Uterus (tissue), 4 donors: ENCODE data around the gene ANO8. TPM values are rescaled to one million over a fixed set of nuclear protein-coding genes. Genes with fewer than 3 reads are reported as not detected.
"Not testable (repeated sequence)": the region's sequence is repeated elsewhere in the genome, so short reads cannot be mapped to it uniquely, and the experiment has no call there.

ENCODE experiments used
- DNase-seq, 2 donors: peaks; one replicate each; pipeline ENCODE4 v3.0.0-alpha.2; 2019 to 2020
- H3K27ac ChIP-seq, 2 donors: fragments of 200-600 bp; sonication (generic); 1 replicate in 1 of 2; 2 replicates in 1 of 2; pipeline ENCODE4 v1.5.1; 2016 to 2018
- H3K27me3 ChIP-seq, 2 donors: fragments of 200-600 bp; sonication (generic); one replicate each; pipeline ENCODE4 v1.5.1; 2018 to 2019; ENCODE audit warnings: control low read depth in 1 of 2
- H3K36me3 ChIP-seq, 2 donors: fragments of 200-600 bp; sonication (generic); one replicate each; pipeline ENCODE4 v1.5.1; 2019; ENCODE audit warnings: control low read depth in 1 of 2
- H3K4me1 ChIP-seq, 2 donors: fragments of 200-600 bp; sonication (generic); one replicate each; pipeline ENCODE4 v1.5.1; 2018 to 2019; ENCODE audit warnings: control low read depth in 1 of 2
- H3K4me3 ChIP-seq, 2 donors: fragments of 200-600 bp; sonication (generic); 1 replicate in 1 of 2; 2 replicates in 1 of 2; pipeline ENCODE4 v1.5.1; 2018 to 2019; ENCODE audit warnings: mild to moderate bottlenecking in 1 of 2
- H3K9me3 ChIP-seq, 2 donors: fragments of 200-600 bp; sonication (generic); one replicate each; pipeline ENCODE4 v1.5.1; 2019; ENCODE audit warnings: control low read depth in 1 of 2
- POLR2A ChIP-seq, 2 donors: fragments of 450-650 bp; IDR thresholded peaks; one replicate each; pipeline ENCODE4 v1.6.1; 2016; ENCODE audit warnings: antibody characterized with exemption in 2 of 2, mild to moderate bottlenecking in 1 of 2, moderate library complexity in 1 of 2
- intact Hi-C: fragments of 100-400 bp; cut with DNase I; formaldehyde crosslinking; loops from one replicate; pipeline ENCODE4 v1.15.1; 2023; ENCODE audit warnings: low total_unique reads
- total RNA-seq, 4 donors: library from RNA; depleted of rRNA in 3 of 4; stranded (reverse); fragments of >200 nt in 3 of 4; gene quantifications; one replicate each; pipeline versions ENCODE4 v1.1.0 to v1.2.4, GENCODE V29; 2014 to 2023
- TF ChIP-seq, protein P1 (sequence below), 4 experiments: fragments of 200-600 bp in 2 of 4; fragments of 450-650 bp in 2 of 4; sonication (generic) in 2 of 4; IDR thresholded peaks; one replicate each; pipeline ENCODE4 v1.5.1; 2016 to 2019; ENCODE audit warnings: antibody characterized with exemption in 4 of 4, mild to moderate bottlenecking in 2 of 4, moderate library complexity in 1 of 4
- donor health status: DM: yes; HTN: yes; CAD: no.

ANO8 gene
- total RNA-seq, 4 donors from 2014 or later = 0.51 to 12.6 (median 7.6) TPM

DNA sequence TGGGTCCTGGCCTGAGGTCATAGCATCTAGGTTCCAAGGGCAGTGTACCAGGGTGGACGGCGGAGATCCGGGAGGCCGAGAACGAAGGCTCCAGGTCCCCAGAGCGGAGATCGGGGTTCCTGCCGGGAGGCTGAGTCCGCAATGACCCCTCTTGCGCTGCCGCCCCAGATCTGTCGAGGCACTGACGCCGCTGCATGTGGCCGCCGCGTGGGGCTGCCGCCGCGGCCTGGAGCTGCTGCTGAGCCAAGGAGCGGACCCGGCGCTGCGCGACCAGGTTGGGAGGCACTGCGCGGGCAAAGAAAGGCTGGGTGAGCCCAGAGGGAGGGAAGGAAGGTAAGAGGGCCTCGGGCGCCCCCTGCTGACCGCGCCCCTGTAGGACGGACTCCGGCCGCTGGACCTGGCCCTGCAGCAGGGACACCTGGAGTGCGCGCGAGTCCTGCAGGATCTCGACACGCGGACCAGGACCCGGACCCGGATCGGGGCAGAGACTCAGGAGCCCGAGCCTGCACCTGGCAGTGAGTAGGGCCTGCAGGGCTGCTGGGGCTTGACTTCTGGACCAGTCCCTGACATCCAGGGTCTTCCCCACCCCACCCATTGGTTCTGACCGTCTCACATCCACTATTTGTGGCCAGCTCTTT, 52.0 kb downstream of the ANO8 start:
- H3K27me3 ChIP-seq = peaks cover 5 to 12% of the 10 kb centered on the region in 2 donors
- TF ChIP-seq, protein P1, sequence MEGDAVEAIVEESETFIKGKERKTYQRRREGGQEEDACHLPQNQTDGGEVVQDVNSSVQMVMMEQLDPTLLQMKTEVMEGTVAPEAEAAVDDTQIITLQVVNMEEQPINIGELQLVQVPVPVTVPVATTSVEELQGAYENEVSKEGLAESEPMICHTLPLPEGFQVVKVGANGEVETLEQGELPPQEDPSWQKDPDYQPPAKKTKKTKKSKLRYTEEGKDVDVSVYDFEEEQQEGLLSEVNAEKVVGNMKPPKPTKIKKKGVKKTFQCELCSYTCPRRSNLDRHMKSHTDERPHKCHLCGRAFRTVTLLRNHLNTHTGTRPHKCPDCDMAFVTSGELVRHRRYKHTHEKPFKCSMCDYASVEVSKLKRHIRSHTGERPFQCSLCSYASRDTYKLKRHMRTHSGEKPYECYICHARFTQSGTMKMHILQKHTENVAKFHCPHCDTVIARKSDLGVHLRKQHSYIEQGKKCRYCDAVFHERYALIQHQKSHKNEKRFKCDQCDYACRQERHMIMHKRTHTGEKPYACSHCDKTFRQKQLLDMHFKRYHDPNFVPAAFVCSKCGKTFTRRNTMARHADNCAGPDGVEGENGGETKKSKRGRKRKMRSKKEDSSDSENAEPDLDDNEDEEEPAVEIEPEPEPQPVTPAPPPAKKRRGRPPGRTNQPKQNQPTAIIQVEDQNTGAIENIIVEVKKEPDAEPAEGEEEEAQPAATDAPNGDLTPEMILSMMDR (IDR thresholded peaks at IDR 0.05) = peak; percentile 86 to 95 (median 87)
- TF ChIP-seq POLR2A (IDR thresholded peaks at IDR 0.05) = no peak
- peaks cover 0 to 13% of the 10 kb centered on the region in 2 donors for H3K4me1 ChIP-seq
- no peak overlapping the region for H3K4me3 ChIP-seq
- peak; percentile 73 to 76 for DNase-seq
- no peak overlapping the region for H3K27ac ChIP-seq
- intact Hi-C loops = no loop called here
- no peaks in the 10 kb centered on the region for H3K9me3 ChIP-seq
- no peaks in the 10 kb centered on the region for H3K36me3 ChIP-seq

DNA sequence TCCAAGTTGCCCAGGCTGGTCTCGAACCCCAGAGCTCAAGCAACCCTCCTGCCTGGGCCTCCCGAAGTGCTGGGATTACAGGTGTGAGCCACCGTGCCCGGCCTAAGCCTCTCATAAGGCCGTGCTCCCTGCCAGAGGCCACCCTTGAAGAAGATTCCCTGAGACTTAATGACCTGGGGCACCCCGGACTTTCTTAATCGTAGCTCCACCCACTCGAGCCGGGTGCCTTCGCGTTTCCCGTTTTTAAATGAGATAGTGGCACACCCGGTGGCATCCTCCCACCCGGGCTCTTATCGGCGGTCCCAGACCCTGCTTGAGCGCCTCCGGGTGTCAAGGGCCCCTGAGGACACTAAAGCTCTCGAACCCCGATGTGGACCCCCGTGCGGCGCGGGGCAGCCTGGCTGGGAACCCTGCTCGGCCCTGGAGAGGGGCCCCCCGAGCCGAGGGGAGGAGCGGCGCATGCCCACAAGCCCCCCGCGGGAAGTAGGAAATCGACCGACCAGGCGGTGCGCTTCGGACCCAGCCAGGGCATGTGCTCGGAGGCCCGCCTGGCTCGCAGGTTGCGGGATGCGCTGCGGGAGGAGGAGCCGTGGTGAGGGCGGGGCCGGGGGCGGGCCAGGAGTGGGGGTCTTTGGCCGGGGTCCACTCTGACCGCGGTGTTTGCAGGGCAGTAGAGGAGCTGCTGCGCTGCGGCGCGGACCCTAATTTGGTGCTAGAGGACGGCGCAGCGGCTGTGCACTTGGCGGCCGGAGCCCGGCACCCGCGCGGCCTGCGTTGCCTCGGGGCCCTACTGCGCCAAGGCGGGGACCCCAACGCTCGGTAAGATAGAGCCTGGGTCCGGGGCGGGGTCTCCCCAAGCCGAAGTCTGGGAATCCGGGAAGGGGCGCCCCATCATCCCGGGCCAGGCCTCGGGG, 53.0 kb downstream of the ANO8 start, which contains the start of gene ANKLE1:
ANKLE1 (plus strand) TSS at position 511 of the 914 bp plus-strand sequence; CDS start at position 531, 20 bp downstream.
- no peaks in the 10 kb centered on the region for H3K9me3 ChIP-seq
- no peaks in the 10 kb centered on the region for H3K36me3 ChIP-seq
- peaks cover 0 to 13% of the 10 kb centered on the region in 2 donors for H3K4me1 ChIP-seq
- H3K4me3 ChIP-seq = no peak within 1 kb of the TSS
- H3K27ac ChIP-seq = no peak within 1 kb of the TSS
- peaks cover 5 to 12% of the 10 kb centered on the region in 2 donors for H3K27me3 ChIP-seq
- DNase-seq = no peak
- intact Hi-C loops = no loop called here
- TF ChIP-seq POLR2A (IDR thresholded peaks at IDR 0.05) = no peak
- TF ChIP-seq, protein P1 (IDR thresholded peaks at IDR 0.05) = no peak

- DNase-seq = no peak
- Histone ChIP-seq H3K27ac (no peak overlapping the region), H3K36me3 (no peaks in the 10 kb centered on the region), H3K4me3 (no peak overlapping the region), H3K9me3 (no peaks in the 10 kb centered on the region), H3K27me3 (peaks cover 5 to 12% of the 10 kb centered on the region in 2 donors), H3K4me1 (peaks cover 0 to 13% of the 10 kb centered on the region in 2 donors)
- TF ChIP-seq POLR2A (IDR thresholded peaks at IDR 0.05) = no peak
- intact Hi-C loops = loop anchor here (10.0 kb wide), 1 partner anchor 205 kb away; the partner anchor contains the start of genes HAUS8 and MYO9B
Observed at GRCh38 chr19:17279436-17279835, 55.2 kb downstream of the ANO8 start.

DNA sequence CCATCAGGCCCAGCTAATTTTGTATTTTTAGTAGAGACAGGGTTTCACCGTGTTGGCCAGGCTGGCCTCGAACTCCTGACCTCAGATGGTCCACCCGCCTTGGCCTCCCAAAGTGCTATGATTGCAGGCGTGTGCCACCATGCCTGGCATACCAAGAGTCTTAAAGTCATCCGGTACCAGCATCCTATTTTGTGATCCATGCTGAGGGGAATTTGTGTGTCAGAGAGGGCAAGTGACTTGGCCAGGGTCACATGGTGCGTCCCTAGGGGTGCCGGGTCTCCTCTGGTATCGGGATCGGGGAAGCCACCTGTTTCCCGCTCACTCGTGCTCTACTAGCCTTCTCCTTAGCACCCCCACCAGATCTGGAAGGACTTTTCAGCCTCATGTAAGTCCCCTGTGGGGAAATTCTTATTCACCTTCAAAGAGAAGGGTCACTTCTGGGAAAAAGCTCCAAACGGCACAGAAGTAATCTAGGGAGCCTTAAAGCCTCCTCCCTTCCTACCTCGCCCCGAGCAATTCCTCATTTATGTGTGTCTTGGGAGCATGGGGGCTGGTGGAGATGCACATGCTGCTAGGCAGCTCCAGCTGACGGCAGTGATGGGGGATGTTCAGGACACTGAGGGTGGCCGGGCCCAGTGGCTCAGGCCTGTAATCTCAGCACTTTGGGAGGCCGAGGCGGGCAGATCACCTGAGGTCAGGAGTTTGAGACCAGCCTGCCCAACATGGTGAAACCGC, 59.0 kb downstream of the ANO8 start:
- TF ChIP-seq, protein P1 (IDR thresholded peaks at IDR 0.05) = no peak
- no peak for TF ChIP-seq POLR2A (IDR thresholded peaks at IDR 0.05)
- intact Hi-C loops = loop anchor here (10.0 kb wide), 1 partner anchor 201 kb away; the partner anchor contains the start of genes HAUS8 and MYO9B
- H3K4me3 ChIP-seq = no peak overlapping the region
- H3K36me3 ChIP-seq = no peaks in the 10 kb centered on the region
- H3K9me3 ChIP-seq = no peaks in the 10 kb centered on the region
- no peak overlapping the region for H3K27ac ChIP-seq
- DNase-seq = no peak
- no peaks in the 10 kb centered on the region for H3K4me1 ChIP-seq
- no peaks in the 10 kb centered on the region for H3K27me3 ChIP-seq

DNA sequence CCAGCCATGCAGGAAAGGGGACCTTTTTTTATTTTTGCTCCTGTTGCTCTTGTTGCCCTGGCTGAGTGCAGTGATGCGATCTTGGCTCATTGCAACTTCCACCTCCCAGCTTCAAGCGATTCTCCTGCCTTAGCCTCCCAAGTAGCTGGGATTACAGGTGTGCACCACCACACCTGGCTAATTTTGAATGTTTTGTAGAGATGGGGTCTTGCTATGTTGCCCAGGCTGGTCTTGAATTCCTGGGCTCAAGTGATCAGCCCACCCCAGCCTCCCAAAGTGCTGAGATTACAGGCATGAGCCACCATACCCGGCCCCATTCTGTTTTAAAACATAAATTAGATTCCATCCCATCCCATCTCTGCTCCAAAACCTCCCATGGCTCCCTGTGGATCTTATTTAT, 59.8 kb downstream of the ANO8 start:
- H3K36me3 ChIP-seq, H3K27ac ChIP-seq: not testable (repeated sequence)
- intact Hi-C loops = loop anchor here (10.0 kb wide), 1 partner anchor 200 kb away; the partner anchor contains the start of genes HAUS8 and MYO9B

More for the DNA sequence above, 59.8 kb downstream of the ANO8 start:
- not testable (repeated sequence) for H3K27me3 ChIP-seq, H3K4me3 ChIP-seq, DNase-seq, H3K4me1 ChIP-seq, H3K9me3 ChIP-seq

Other genes with a start within 250 kb of the ANO8 start
- gene USE1, start 119.5 kb downstream of the ANO8 start, total RNA-seq = 10 to 100 TPM; 11.5 to 43.5 (median 22.2) TPM
- gene OCEL1, start 108.6 kb downstream of the ANO8 start, total RNA-seq = 10 to 100 TPM in 2 of 4 donors, 1 to 10 TPM in 1, not detected in 1; 5.9 to 32.6 (median 17.6) TPM
- 10 to 100 TPM; 14.3 to 45.0 (median 36.0) TPM for gene NR2F6, start 88.9 kb downstream of the ANO8 start, total RNA-seq
- 10 to 100 TPM in 2 of 4 donors, 1 to 10 TPM in 2; 3.5 to 23.8 (median 13.0) TPM for gene USHBP1, start 70.1 kb downstream of the ANO8 start, total RNA-seq
- gene BABAM1, start 67.4 kb downstream of the ANO8 start, total RNA-seq = 100 to 1,000 TPM in 2 of 4 donors, 10 to 100 TPM in 2; 58.1 to 240 (median 97.2) TPM
- 1 to 10 TPM in 2 of 4 donors, not detected in 2; 1.6 to 2.4 TPM for gene ANKLE1, start 53.0 kb downstream of the ANO8 start, total RNA-seq
- gene ABHD8, start 31.4 kb downstream of the ANO8 start, total RNA-seq = 100 to 1,000 TPM in 1 of 4 donors, 10 to 100 TPM in 2, 1 to 10 TPM in 1; 9.0 to 115 (median 19.2) TPM
- gene MRPL34, start 29.0 kb downstream of the ANO8 start, total RNA-seq = 100 to 1,000 TPM in 2 of 4 donors, 10 to 100 TPM in 2; 30.9 to 289 (median 97.2) TPM
- gene DDA1, start 25.3 kb downstream of the ANO8 start, total RNA-seq = 10 to 100 TPM in 2 of 4 donors, 1 to 10 TPM in 2; 2.8 to 22.2 (median 8.9) TPM
- gene GTPBP3, start 2.7 kb upstream of the ANO8 start, total RNA-seq = 10 to 100 TPM in 3 of 4 donors, under 1 TPM in 1; 0.88 to 31.2 (median 24.4) TPM
- gene PLVAP, start 42.5 kb upstream of the ANO8 start, total RNA-seq = 100 to 1,000 TPM in 2 of 4 donors, 10 to 100 TPM in 1, 1 to 10 TPM in 1; 4.7 to 204 (median 87.4) TPM
- 1 to 10 TPM in 1 of 4 donors, not detected in 3; 2.5 TPM for gene CCDC194, start 59.3 kb upstream of the ANO8 start, total RNA-seq
- gene BST2, start 70.8 kb upstream of the ANO8 start, total RNA-seq = 100 to 1,000 TPM in 3 of 4 donors, 10 to 100 TPM in 1; 84.6 to 267 (median 195) TPM
- gene MVB12A, start 85.2 kb upstream of the ANO8 start, total RNA-seq = 10 to 100 TPM in 3 of 4 donors, 1 to 10 TPM in 1; 3.8 to 46.7 (median 26.5) TPM
- gene TMEM221, start 113.8 kb upstream of the ANO8 start, total RNA-seq = 10 to 100 TPM in 1 of 4 donors, 1 to 10 TPM in 2, not detected in 1; 2.2 to 16.5 (median 3.9) TPM
- not detected for gene NXNL1, start 126.1 kb upstream of the ANO8 start, total RNA-seq
- gene SLC27A1, start 135.7 kb upstream of the ANO8 start, total RNA-seq = 10 to 100 TPM in 3 of 4 donors, 1 to 10 TPM in 1; 7.1 to 36.5 (median 26.9) TPM
- 10 to 100 TPM; 16.9 to 41.0 (median 34.1) TPM for gene PGLS, start 176.8 kb upstream of the ANO8 start, total RNA-seq
- 10 to 100 TPM; 24.6 to 56.6 (median 52.0) TPM for gene COLGALT1, start 220.8 kb upstream of the ANO8 start, total RNA-seq